T-helper 22 cell (primary cell): ENCODE data around the gene ITSN1.
"Not testable (repeated sequence)": the region's sequence is repeated elsewhere in the genome, so short reads cannot be mapped to it uniquely, and the experiment has no call there.

Experiments
- DNase-seq: peaks from one replicate; pipeline ENCODE4 v3.0.0-alpha.2; 2020; ENCODE audit warnings: low read depth

Gene ITSN1

DNA sequence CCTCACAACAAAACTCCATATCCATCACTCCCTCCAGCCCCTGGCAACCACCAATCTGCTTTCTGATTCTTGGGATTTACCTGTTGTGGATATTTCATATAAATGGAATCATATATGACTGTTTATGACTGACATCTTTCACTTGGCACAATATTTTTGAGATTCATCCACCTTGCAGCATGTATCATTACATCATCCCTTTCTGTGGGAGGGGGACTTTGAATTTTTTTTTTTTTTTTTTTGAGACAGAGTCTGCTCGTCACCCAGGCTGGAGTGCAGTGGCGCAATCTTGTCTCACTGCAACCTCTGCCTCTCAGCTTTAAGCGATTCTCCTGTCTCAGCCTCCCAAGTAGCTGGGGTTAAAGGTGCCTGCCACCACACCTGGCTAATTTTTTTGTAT, 128.2 kb downstream of the ITSN1 start:
- no peak for DNase-seq

DNA sequence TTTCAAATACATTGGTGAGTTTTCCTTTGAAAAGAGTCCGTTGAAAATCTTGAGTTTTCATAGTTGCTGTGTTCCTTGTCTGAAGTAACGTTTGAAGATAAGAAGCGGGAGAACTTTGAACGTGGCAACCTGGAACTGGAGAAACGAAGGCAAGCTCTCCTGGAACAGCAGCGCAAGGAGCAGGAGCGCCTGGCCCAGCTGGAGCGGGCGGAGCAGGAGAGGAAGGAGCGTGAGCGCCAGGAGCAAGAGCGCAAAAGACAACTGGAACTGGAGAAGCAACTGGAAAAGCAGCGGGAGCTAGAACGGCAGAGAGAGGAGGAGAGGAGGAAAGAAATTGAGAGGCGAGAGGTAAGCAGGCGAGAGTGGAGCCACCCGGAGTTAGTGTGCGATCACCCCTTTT, 129.7 kb downstream of the ITSN1 start:
- DNase-seq, result no peak

GRCh38 chr21:33774551-33774950, 132.2 kb downstream of the ITSN1 start:
- DNase-seq, result no peak

GRCh38 chr21:33775100-33775828, 133.0 kb downstream of the ITSN1 start:
- DNase-seq, result no peak

DNA sequence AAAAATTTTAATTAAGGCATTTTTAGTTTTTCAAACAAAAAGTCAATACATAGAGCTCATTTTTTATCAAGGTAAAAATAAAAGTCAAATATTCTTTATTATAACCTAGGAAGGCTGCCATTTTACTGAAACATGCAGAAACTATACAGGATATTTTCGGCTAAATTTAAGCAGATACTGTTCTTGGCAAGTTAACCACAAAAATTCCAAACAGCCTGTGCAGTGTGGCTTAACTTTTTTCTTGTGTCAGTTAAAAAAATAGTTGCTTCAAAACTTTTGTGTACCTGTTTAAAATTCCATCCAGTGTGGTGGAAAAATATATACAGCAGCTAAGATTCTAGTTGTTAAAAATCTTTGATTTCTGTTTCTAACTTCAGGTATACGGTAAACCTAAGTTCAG, 138.3 kb downstream of the ITSN1 start:
- no peak for DNase-seq

DNA sequence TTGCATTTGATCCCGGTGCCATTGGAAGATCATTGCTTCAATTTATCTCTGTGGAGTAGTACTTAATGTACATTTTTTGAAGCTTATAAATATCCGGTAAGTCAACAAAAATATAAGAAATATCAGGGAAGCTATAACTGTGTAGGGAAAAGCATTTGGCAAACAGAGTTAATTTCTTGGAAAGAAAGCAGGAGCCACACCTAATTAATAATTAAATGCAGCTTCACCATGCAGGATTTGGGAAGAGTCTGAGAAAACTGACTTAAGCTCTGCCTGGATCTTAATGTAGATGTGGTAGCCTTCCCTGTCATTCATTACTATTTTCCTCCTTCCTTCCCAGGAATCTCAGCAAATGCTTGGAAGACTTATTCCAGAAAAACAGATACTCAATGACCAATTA, 138.8 kb downstream of the ITSN1 start:
- no peak for DNase-seq

DNA sequence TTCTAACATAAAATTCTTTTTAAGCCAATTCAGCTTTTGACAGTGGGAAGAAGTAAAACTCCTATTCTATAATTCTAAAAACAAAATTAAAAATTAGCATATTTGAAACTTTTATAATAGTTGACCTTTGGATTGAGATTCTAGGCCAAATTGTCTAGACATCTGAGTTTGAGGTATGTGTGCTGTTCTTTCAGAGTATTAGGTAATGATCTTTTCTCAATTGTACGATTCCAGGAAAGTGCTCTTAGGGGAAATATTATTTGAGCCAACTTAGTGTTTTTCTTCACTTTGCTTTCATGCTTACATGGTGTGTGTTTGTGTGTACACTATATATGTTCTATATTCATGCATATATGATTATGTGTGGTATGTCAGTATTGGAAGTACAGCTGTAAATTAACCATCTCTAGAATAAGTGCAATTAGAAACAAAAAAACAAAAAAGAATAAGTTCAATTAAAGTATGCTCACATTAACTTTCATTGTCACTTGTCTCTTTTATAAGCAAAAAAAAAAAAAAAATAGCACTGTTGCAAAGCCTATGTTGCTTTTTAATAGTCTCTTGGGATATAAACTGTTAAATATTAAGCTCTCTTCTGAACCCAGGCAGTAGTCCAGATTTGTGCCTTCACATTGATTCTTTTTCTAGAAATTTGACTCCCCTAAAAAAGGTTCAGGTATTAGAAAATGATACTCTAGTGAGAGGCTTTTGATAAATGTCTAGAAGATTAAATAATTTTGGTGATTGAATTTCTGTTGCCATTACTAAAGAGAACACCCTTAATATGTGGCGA, 141.1 kb downstream of the ITSN1 start:
- DNase-seq, result no peak

DNA sequence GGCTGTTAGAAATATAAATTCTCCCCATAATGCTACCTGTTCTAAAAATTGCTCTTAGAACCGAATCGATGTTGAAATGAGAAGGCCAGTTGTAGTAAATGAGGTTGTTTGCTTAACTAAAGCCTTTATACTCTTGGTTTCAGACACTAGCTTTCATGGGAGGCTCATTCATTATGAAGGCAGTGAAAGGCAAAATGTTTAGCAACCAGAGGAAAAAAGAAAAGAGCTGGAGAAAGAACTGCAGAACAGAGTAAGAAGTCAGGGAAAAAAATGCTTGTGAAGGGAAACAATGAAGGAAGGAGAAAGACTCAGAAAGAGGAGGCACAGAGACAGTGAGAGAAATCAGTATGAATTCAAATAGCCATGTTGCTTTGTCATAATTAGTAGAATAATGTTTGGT, 145.1 kb downstream of the ITSN1 start:
- DNase-seq, result no peak

DNA sequence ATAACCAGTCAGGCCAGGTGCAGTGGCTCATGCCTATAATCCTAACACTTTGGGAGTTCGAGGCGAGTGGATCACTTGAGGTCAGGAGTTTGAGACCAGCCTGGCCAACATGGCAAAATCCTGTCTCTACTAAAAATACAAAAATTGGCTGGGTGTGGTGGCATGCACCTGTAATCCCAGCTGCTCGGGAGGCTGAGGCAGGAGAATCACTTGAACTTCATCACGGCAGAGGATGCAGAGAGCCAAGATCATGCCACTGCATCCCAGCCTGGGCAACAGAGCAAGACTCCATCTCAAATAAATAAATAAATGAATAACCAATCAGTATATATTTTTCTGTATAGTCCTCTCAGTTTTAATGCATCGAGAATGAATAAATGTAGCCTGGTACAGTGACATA, 146.1 kb downstream of the ITSN1 start:
- DNase-seq, result not testable (repeated sequence)

GRCh38 chr21:33789697-33790096, 147.4 kb downstream of the ITSN1 start:
- no peak for DNase-seq

DNA sequence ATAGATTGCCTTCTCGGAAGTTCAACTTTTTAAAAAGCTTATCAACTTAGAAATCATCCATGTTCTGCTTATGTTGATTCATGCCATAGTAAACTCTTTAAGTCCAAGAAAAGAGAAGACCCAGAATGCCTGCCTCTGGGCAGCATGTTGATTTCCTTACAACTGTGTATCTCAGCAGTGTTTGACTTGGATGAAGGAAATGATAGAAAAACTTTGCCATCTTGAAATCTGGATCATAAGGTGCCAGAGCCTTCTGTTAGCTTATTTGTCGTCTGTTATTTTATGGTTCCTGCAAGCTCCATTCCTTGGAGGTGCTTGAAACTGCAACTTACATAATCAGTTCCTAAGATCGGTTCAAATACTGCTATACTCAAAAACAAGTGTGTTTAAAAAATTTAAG, 148.8 kb downstream of the ITSN1 start:
- DNase-seq, result no peak

- no peak for DNase-seq
These were observed 152.3 kb downstream of the ITSN1 start for GRCh38 chr21:33794596-33794995.

DNA sequence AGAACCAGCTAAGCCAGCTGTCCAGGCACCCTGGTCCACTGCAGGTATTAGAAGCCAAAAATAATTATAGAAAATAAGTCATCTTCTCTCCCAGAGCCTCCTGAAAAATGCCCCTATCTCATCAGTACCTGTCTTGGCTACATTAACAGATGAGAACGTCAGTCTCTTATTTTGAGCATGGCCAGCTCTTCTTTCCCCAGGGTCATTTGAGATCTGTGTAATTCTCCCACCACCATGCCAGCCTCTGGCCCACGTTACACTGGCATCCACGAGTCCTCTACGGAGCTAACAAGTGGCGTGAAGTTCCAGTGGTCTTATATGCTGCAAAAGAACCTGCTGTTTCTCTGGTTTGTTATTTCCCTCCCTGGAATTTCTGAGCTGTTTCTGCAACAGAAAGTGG, 155.3 kb downstream of the ITSN1 start:
- no peak for DNase-seq

DNA sequence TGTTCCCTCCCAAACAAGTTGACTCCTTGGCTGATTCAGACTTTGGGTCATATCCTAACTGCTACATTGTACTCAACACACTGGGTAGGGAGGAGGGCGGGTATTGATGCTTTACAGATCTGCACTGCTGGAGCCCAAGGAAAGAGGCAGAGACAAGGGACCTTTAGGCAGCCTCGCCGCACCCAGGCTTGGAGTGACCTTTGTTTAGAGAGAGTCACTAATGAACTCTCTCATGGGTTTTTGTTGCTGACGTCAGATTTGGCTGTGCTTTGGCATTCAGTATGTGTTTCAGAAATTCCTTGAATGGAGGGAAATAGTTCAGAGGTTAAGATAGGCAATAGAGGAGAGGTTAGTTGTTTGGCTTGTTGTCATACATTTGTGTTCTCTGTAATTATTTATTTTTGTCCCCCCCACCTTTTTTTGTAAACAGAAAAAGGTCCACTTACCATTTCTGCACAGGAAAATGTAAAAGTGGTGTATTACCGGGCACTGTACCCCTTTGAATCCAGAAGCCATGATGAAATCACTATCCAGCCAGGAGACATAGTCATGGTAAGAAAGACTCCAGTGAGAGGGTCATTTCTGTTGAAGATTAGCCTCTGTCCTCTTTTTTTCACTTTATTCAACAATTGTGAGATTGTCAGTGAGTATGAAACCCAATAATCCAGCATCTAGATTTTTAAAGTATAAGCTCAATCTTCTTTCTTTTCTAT, 157.2 kb downstream of the ITSN1 start:
- no peak for DNase-seq

- no peak for DNase-seq
These were observed 158.6 kb downstream of the ITSN1 start for GRCh38 chr21:33800753-33801423.

DNA sequence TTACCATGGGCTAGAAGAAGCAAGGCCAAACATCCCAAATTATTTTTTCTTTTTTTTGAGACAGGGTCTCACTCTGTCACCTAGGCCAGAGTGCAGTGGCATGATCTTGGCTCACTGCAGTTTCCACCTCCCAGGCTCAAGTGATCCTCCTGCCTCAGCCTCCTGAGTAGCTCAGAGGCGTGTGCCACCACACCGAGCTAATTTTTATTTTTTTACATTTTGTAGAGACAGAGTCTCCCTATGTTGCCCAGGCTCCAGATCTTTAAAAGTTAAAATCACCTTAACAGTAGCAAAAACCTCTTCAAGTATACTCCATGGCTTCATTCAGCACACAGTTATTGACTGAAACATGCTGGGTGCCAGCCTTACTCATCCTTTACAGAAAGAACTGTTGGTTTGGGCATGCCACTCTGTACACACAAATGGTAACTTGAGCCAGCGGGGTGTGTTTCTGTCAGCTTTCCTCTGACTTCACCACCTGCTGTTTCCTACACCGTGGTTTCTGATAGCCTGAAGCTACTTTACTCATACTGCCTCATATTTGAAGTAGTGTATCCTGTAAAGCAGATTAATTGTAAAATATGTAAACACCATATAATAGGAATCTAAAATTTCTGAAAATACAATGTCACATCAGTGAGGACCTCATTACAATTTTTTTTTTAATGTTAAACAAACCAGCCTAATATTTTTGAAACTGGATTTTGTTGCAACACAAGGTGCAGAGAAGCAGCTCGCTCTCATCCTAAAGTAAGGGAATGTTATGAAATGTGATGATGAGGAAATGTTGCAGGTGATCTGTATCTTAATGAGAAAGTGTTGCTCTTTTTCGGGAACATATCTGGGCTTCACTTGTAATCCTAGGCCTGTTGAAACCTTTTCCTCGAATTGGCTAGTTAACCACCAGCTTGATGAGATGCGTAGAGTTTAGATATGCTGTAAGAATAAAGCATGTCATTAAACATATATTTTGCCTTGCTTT, 159.4 kb downstream of the ITSN1 start:
- DNase-seq, result no peak

DNA sequence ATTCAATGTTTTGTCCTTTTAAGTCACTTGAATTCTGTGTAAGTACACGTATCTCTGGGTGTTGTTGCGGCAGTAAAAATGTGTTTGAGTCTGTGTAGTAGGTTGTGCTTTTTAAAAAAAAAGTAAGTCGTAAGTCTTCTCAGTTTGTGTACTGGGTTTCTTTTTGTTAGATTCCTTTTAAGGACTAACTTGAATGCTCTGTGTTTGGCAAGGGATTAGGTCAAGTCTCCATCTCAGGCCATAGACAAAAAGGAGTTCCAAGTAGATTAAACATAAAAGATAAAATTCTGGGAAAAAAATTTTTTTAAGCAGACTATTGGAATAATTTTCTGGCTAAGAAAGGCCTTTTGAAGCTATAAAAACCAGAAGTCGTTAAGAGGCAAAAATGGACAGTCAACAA, 160.2 kb downstream of the ITSN1 start:
- DNase-seq, result no peak

- DNase-seq, result no peak
These were observed 166.5 kb downstream of the ITSN1 start for GRCh38 chr21:33808715-33809367.

DNA sequence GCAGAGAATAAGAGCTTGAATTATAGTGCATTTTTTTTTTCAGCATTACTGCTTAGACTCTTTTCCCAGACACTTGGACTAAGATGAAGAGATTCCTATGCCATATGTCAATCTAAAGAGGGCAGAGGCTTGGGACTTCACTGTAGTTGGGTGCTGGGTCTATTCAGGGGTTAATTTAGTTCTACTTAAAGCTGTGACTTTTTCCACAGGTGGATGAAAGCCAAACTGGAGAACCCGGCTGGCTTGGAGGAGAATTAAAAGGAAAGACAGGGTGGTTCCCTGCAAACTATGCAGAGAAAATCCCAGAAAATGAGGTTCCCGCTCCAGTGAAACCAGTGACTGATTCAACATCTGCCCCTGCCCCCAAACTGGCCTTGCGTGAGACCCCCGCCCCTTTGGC, 168.5 kb downstream of the ITSN1 start:
- DNase-seq, result no peak

- no peak for DNase-seq
These were observed 169.1 kb downstream of the ITSN1 start for GRCh38 chr21:33811167-33812010.
